ENCODE measurements around the gene KTN1. TPM values are rescaled to one million over a fixed set of nuclear protein-coding genes. Genes with fewer than 3 reads are reported as not detected.

The KTN1 gene
- total RNA-seq, 2 experiments from 2014 or later, result 107 to 113 TPM

DNA sequence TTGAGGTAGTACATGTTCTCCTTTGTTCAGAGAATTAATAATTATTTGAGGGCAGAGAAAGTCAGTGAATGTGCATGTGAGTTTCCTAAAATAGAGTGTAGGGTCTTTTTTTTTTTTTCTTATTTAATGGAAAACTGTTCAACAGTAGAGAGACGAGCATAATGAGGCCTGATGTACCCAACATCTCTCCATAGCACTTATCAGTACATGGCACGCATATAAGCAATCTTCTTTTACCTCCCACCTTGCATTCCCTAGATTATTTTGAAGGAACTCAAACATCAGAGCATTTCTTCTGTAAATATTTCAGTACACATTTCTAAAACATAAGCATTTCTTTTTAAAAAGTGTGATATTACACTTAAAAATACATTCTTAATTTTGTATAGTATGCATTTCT is 87.8 kb downstream of the KTN1 start:
- ChIA-PET POLR2A (no interaction called here), CTCF (no interaction called here)
- DNase-seq, result no peak
- TF ChIP-seq, protein P1, sequence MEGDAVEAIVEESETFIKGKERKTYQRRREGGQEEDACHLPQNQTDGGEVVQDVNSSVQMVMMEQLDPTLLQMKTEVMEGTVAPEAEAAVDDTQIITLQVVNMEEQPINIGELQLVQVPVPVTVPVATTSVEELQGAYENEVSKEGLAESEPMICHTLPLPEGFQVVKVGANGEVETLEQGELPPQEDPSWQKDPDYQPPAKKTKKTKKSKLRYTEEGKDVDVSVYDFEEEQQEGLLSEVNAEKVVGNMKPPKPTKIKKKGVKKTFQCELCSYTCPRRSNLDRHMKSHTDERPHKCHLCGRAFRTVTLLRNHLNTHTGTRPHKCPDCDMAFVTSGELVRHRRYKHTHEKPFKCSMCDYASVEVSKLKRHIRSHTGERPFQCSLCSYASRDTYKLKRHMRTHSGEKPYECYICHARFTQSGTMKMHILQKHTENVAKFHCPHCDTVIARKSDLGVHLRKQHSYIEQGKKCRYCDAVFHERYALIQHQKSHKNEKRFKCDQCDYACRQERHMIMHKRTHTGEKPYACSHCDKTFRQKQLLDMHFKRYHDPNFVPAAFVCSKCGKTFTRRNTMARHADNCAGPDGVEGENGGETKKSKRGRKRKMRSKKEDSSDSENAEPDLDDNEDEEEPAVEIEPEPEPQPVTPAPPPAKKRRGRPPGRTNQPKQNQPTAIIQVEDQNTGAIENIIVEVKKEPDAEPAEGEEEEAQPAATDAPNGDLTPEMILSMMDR (IDR thresholded peaks at IDR 0.05), result no peak
- no peak overlapping the region for H3K4me3 Mint-ChIP-seq
- peaks cover 44% of the 10 kb centered on the region for H3K36me3 Mint-ChIP-seq (ENCODE audit: low read depth)
- no peaks in the 10 kb centered on the region for H3K9me3 Mint-ChIP-seq
- no peak for ATAC-seq
- H3K27ac Mint-ChIP-seq, result no peak overlapping the region
- intact Hi-C loops (cut with micrococcal nuclease), result no loop called here
- no peaks in the 10 kb centered on the region for H3K27me3 Mint-ChIP-seq
- peaks cover 21% of the 10 kb centered on the region for H3K4me1 Mint-ChIP-seq (ENCODE audit: low read depth)

DNA sequence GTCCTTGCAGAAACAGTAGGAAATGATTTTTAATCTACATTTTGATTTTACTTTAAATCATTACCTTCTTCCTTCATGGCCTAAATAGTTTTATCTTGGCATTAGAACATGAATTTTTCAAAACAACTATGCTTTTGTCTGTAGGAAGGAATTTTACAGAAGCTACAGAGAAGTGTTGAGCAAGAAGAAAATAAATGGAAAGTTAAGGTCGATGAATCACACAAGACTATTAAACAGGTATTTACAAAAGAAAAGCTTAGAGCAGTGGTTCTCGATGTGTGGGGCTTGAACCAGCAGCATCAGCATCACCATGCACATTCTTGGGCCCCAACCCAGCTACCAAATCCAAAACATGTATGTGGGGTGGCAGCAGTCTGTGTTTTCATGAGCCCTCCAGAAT is 91.6 kb downstream of the KTN1 start:
- Mint-ChIP-seq H3K27me3 (no peaks in the 10 kb centered on the region), H3K36me3 (ENCODE audit: low read depth) (peaks cover 37% of the 10 kb centered on the region), H3K9me3 (no peaks in the 10 kb centered on the region), H3K27ac (no peak overlapping the region), H3K4me1 (ENCODE audit: low read depth) (no peaks in the 10 kb centered on the region), H3K4me3 (no peak overlapping the region)
- TF ChIP-seq, protein P1 (IDR thresholded peaks at IDR 0.05), result no peak
- POLR2A ChIA-PET, result no interaction called here
- no peak for ATAC-seq
- no peak for DNase-seq
- CTCF ChIA-PET, result no interaction called here
- intact Hi-C loops (cut with micrococcal nuclease), result no loop called here

DNA sequence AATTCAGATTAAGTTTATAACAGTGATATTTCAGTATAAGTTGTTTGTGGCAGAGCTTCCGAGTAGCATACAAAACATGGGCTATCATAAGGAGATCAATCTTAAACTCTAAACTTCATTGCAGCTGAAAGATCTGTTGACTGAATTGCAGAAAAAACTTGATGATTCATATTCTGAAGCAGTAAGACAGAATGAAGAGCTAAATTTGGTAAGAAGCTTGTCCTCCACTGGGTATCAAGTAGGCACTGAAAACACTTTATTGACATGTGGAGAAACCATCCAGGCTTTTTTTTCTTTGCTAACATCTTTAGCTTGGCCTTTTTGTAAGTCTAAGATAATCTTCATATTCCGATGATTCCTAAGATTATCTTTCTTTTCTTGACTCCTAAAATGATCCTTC is 93.0 kb downstream of the KTN1 start:
- Mint-ChIP-seq H3K9me3 (no peaks in the 10 kb centered on the region), H3K4me3 (no peak overlapping the region), H3K36me3 (ENCODE audit: low read depth) (peaks cover 35% of the 10 kb centered on the region), H3K4me1 (ENCODE audit: low read depth) (no peaks in the 10 kb centered on the region), H3K27ac (no peak overlapping the region), H3K27me3 (no peaks in the 10 kb centered on the region)
- CTCF ChIA-PET, result interaction anchor here (0.6 to 1.4 kb wide), 3 partner anchors 12 to 427 kb away, joined by 3 to 5 read pairs (median 4); no protein-coding TSS in a partner anchor
- POLR2A ChIA-PET, result no interaction called here
- ATAC-seq (no peak), DNase-seq (no peak)
- intact Hi-C loops (cut with micrococcal nuclease), result no loop called here
- TF ChIP-seq, protein P1 (IDR thresholded peaks at IDR 0.05), result no peak

DNA sequence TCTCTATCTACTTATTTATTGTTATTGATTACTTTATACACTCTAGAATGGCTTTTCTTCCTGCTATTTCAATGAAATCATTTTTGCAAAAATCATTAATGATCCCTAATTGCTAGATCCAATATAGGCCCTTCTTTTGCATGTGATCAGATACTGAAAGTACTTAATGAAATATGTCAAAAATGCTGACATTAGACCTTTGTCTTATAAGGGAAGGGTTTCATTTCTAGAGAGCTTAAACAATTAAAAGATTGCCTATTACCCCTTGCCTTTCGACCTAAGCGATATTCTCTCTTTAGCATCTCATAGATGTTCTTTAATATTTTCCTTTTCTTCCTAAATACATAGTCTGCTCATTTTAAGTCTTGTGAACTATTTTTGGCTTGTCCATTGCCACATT is 101.1 kb downstream of the KTN1 start:
- intact Hi-C loops (cut with micrococcal nuclease), result no loop called here
- no peak for ATAC-seq
- Mint-ChIP-seq H3K27me3 (no peaks in the 10 kb centered on the region), H3K4me1 (ENCODE audit: low read depth) (no peaks in the 10 kb centered on the region), H3K4me3 (no peak overlapping the region), H3K9me3 (no peaks in the 10 kb centered on the region), H3K27ac (no peak overlapping the region), H3K36me3 (ENCODE audit: low read depth) (peaks cover 43% of the 10 kb centered on the region)
- CTCF ChIA-PET, result interaction anchor here (1.0 to 1.2 kb wide), 3 partner anchors 11 to 793 kb away, joined by 3 to 6 read pairs (median 3); no protein-coding TSS in a partner anchor
- no peak for DNase-seq
- POLR2A ChIA-PET, result no interaction called here
- TF ChIP-seq, protein P1 (IDR thresholded peaks at IDR 0.05), result no peak

DNA sequence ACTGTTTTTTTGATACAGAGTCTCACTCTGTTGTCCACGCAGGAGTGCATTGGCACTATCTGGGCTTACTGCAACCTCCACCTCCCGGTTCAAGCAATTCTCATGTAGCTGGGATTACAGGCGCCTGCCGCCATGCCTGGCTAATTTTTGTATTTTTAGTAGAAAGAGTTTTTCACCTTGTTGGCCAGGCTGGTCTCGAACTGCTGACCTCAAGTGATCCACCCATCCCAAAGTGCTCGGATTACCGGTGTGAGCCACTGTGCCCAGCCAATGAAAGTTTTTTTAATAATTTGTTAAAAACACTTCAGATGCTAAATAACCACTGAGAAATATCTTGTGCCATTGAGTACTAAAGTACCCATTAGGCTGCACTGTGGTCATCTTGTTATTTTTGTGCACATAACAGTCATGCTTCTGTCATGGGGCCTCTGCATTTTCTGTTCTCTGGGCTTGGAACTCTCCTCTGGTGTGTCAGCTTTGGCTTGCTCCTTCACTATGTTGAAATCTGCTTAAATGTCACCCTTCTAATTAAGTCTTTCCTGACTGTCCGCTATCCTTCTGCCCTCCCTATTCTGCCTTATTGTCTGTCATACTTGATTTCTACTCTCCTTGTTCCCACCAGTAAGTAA is 105.1 kb downstream of the KTN1 start:
- Mint-ChIP-seq H3K4me3 (no peak overlapping the region), H3K27ac (no peak overlapping the region), H3K9me3 (no peaks in the 10 kb centered on the region), H3K4me1 (ENCODE audit: low read depth) (peaks cover 2% of the 10 kb centered on the region), H3K27me3 (no peaks in the 10 kb centered on the region), H3K36me3 (ENCODE audit: low read depth) (peaks cover 45% of the 10 kb centered on the region)
- CTCF ChIA-PET, result interaction anchor here (0.8 to 2.4 kb wide), 2 partner anchors 12 to 239 kb away, joined by 3 to 5 read pairs; no protein-coding TSS in a partner anchor
- intact Hi-C loops (cut with micrococcal nuclease), result no loop called here
- TF ChIP-seq, protein P1 (IDR thresholded peaks at IDR 0.05), result no peak
- POLR2A ChIA-PET, result interaction anchor here (0.5 kb wide), 1 partner anchor 1313 kb away, joined by 4 read pairs; no protein-coding TSS in a partner anchor
- ATAC-seq, result no peak
- no peak for DNase-seq
